H1 (cell line): ENCODE data around the gene TENT5A. TPM values are rescaled to one million over a fixed set of nuclear protein-coding genes. Genes with fewer than 3 reads are reported as not detected.

ENCODE experiments used
- CTCF ChIA-PET: fragments of 300-600 bp; sonication (Branson Sonifier 250); formaldehyde crosslinking; loops from one replicate; lab custom pipeline; 2021; ENCODE audit not compliant: partially characterized antibody; lab: Charles Lee
- POLR2A ChIA-PET: fragments of 300-600 bp; sonication (Branson Sonifier 250); formaldehyde crosslinking; loops from one replicate; lab custom pipeline; 2021; ENCODE audit warnings: inconsistent platforms; ENCODE audit not compliant: partially characterized antibody; lab: Charles Lee
- DNase-seq, 2 experiments: peaks; one replicate each; pipeline versions ENCODE4 v3.0.0 to v3.0.0-alpha.2; 2010 to 2022; ENCODE audit warnings: low spot score in 2 of 2, low read depth in 1 of 2, mixed read lengths in 1 of 2
- FAIRE-seq: peaks from 2 replicates; lab custom pipeline; 2011; peaks lifted over from hg19 to GRCh38; lab: Jason Lieb, UNC
- H2AFZ ChIP-seq: 2 replicates; pipeline ENCODE4 v1.8.1; 2012; ENCODE audit warnings: low read length, inconsistent platforms
- H2AK5ac ChIP-seq: 2 replicates; pipeline ENCODE4 v1.6.1; 2013; ENCODE audit warnings: low read depth, low read length
- H2BK120ac ChIP-seq: replicated peaks from 2 replicates; pipeline ENCODE3; 2013; ENCODE audit warnings: low read depth, low read length, inconsistent platforms
- H2BK12ac ChIP-seq: 2 replicates; pipeline ENCODE4 v1.6.1; 2013; ENCODE audit warnings: low read depth, low read length
- H2BK15ac ChIP-seq: 2 replicates; pipeline ENCODE4 v1.6.1; 2013; ENCODE audit warnings: low read length
- H2BK20ac ChIP-seq: 2 replicates; pipeline ENCODE4 v1.6.1; 2013; ENCODE audit warnings: low read length
- H2BK5ac ChIP-seq: 2 replicates; pipeline ENCODE4 v1.6.1; 2013; ENCODE audit warnings: low read depth, low read length
- H3K14ac ChIP-seq: 2 replicates; pipeline ENCODE4 v1.6.1; 2013; ENCODE audit warnings: inconsistent platforms; ENCODE audit not compliant: insufficient read length
- H3K18ac ChIP-seq: 2 replicates; pipeline ENCODE4 v1.6.1; 2013; ENCODE audit warnings: low read length; ENCODE audit errors: extremely low read depth
- H3K23ac ChIP-seq: 2 replicates; pipeline ENCODE4 v1.6.1; 2013; ENCODE audit warnings: inconsistent platforms; ENCODE audit not compliant: insufficient read length
- H3K23me2 ChIP-seq: 2 replicates; pipeline ENCODE4 v1.6.1; 2013; ENCODE audit warnings: low read depth, low read length
- H3K27ac ChIP-seq: 2 replicates; pipeline ENCODE4 v1.6.1; 2011; ENCODE audit warnings: low read depth, low read length, inconsistent platforms
- H3K27me3 ChIP-seq, 4 experiments: replicated peaks in 1 of 4; 1 replicate in 1 of 4; 2 replicates in 3 of 4; pipeline versions ENCODE4 v1.6.1 to v1.8.1; 2011 to 2013; ENCODE audit warnings: low read length in 3 of 4, mild to moderate bottlenecking in 3 of 4, inconsistent platforms in 2 of 4, mixed read lengths in 2 of 4, moderate library complexity in 1 of 4; ENCODE audit not compliant: control insufficient read depth in 3 of 4, insufficient read depth in 3 of 4; ENCODE audit errors: extremely low read depth in 1 of 4
- H3K36me3 ChIP-seq, 4 experiments: 2 replicates each; pipeline versions ENCODE4 v1.6.1 to v1.8.1; 2011 to 2013; ENCODE audit warnings: mild to moderate bottlenecking in 4 of 4, low read length in 3 of 4, moderate library complexity in 2 of 4, control low read depth in 1 of 4, inconsistent platforms in 1 of 4; ENCODE audit not compliant: insufficient read depth in 4 of 4, control insufficient read depth in 2 of 4
- H3K4ac ChIP-seq: replicated peaks from 2 replicates; pipeline ENCODE3; 2013; ENCODE audit warnings: low read length, low read depth, mixed read lengths, inconsistent platforms; ENCODE audit not compliant: insufficient read length
- H3K4me1 ChIP-seq, 4 experiments: replicated peaks in 1 of 4; 1 replicate in 1 of 4; 2 replicates in 3 of 4; pipeline versions ENCODE4 v1.6.1 to v1.8.1; 2011 to 2013; ENCODE audit warnings: low read length in 3 of 4, inconsistent platforms in 2 of 4, mixed read lengths in 1 of 4; ENCODE audit not compliant: insufficient read depth in 4 of 4, control insufficient read depth in 3 of 4
- H3K4me2 ChIP-seq, 2 experiments: 2 replicates each; pipeline versions ENCODE4 v1.6.1 to v1.8.1; 2011 to 2013; ENCODE audit warnings: low read depth in 2 of 2, low read length in 2 of 2, control low read depth in 1 of 2, inconsistent platforms in 1 of 2, mild to moderate bottlenecking in 1 of 2; ENCODE audit not compliant: insufficient read depth in 1 of 2
- H3K4me3 ChIP-seq, 4 experiments: fragments of 200-600, 300-600 bp in 1 of 4; sonication (generic), shearing (Covaris generic), sonication (Bioruptor Twin) in 1 of 4; 2 replicates each; pipeline versions ENCODE4 v1.5.1 to v1.8.1; 2011 to 2016; ENCODE audit warnings: low read length in 4 of 4, low read depth in 3 of 4, control low read depth in 2 of 4, inconsistent platforms in 2 of 4, mild to moderate bottlenecking in 2 of 4, mixed read lengths in 1 of 4, moderate library complexity in 1 of 4; ENCODE audit not compliant: insufficient read depth in 2 of 4; ENCODE audit errors: extremely low read depth in 1 of 4
- H3K56ac ChIP-seq: replicated peaks from 2 replicates; pipeline ENCODE3; 2013; ENCODE audit warnings: low read depth, mild to moderate bottlenecking, mixed read lengths, low read length, inconsistent platforms; ENCODE audit not compliant: insufficient read length
- H3K79me1 ChIP-seq: 2 replicates; pipeline ENCODE4 v1.6.1; 2013; ENCODE audit warnings: low read depth, low read length, control low read depth
- H3K79me2 ChIP-seq, 2 experiments: 2 replicates each; pipeline versions ENCODE4 v1.6.1 to v1.8.1; 2012 to 2013; ENCODE audit warnings: low read length in 2 of 2, mild to moderate bottlenecking in 2 of 2, inconsistent platforms in 1 of 2; ENCODE audit not compliant: insufficient read depth in 2 of 2, control insufficient read depth in 1 of 2
- H3K9ac ChIP-seq, 4 experiments: replicated peaks in 1 of 4; 1 replicate in 1 of 4; 2 replicates in 3 of 4; pipeline versions ENCODE4 v1.6.1 to v1.8.1; 2011 to 2013; ENCODE audit warnings: low read depth in 3 of 4, low read length in 3 of 4, control low read depth in 2 of 4, mild to moderate bottlenecking in 2 of 4, moderate library complexity in 2 of 4, inconsistent platforms in 1 of 4; ENCODE audit errors: extremely low read depth in 1 of 4
- H3K9me3 ChIP-seq, 2 experiments: 2 replicates each; pipeline versions ENCODE4 v1.6.1 to v1.8.1; 2012 to 2013; ENCODE audit warnings: mild to moderate bottlenecking in 2 of 2, moderate library complexity in 2 of 2, control low read depth in 1 of 2, inconsistent platforms in 1 of 2, low read depth in 1 of 2, low read length in 1 of 2, mixed read lengths in 1 of 2; ENCODE audit not compliant: insufficient read depth in 2 of 2
- H4K20me1 ChIP-seq, 2 experiments: replicated peaks in 1 of 2; 2 replicates each; pipeline versions ENCODE3 to v1.8.1; 2011 to 2013; ENCODE audit warnings: inconsistent platforms in 2 of 2, low read length in 2 of 2, mild to moderate bottlenecking in 1 of 2; ENCODE audit not compliant: insufficient read depth in 2 of 2, control insufficient read depth in 1 of 2
- H4K5ac ChIP-seq: 2 replicates; pipeline ENCODE4 v1.6.1; 2013; ENCODE audit warnings: low read length, low read depth, mixed read lengths, inconsistent platforms; ENCODE audit not compliant: insufficient read length
- H4K8ac ChIP-seq: 2 replicates; pipeline ENCODE4 v1.8.0; 2013; ENCODE audit warnings: mild to moderate bottlenecking, moderate library complexity, low read length, inconsistent platforms; ENCODE audit not compliant: insufficient read depth; ENCODE audit errors: extremely low read depth
- H4K91ac ChIP-seq: replicated peaks from 2 replicates; pipeline ENCODE3; 2013; ENCODE audit warnings: low read length, mixed read lengths, inconsistent platforms; ENCODE audit not compliant: insufficient read length
- MAFK ChIP-seq: IDR thresholded peaks from 2 replicates; pipeline ENCODE4 v1.6.1; 2012; ENCODE audit warnings: low read depth, mild to moderate bottlenecking, improper control_type of control experiment, low read length
- RBBP5 ChIP-seq: IDR thresholded peaks from 2 replicates; pipeline ENCODE4 v1.7.1; 2012; ENCODE audit warnings: low read depth, mild to moderate bottlenecking, inconsistent platforms, low read length, moderate library complexity, borderline replicate concordance
- RXRA ChIP-seq: IDR thresholded peaks from 2 replicates; pipeline ENCODE4 v1.6.1; 2011; ENCODE audit warnings: low read depth, mild to moderate bottlenecking, low read length, moderate library complexity; ENCODE audit not compliant: insufficient read depth
- SRF ChIP-seq: IDR thresholded peaks from 2 replicates; pipeline ENCODE4 v1.6.1; 2011; ENCODE audit warnings: mild to moderate bottlenecking, low read depth, low read length, moderate library complexity
- WGBS, 2 experiments: shearing (Covaris generic) in 1 of 2; methylation state at CpG; one replicate each; pipeline versions ENCODE4 v1.1.6 to v1.1.7; 2013 to 2015; ENCODE audit warnings: low lambda C conversion rate in 2 of 2, mixed read lengths in 2 of 2, inconsistent platforms in 1 of 2, low coverage in 1 of 2, missing lambda C conversion rate in 1 of 2; ENCODE audit not compliant: insufficient replicate concordance in 2 of 2, insufficient coverage in 1 of 2, insufficient read length in 1 of 2; ENCODE audit errors: extremely low coverage in 1 of 2, missing lambda C conversion rate in 1 of 2; 5-methylcytosine and 5-hydroxymethylcytosine counted together
- polyA plus RNA-seq, 7 experiments: library from polyadenylated mRNA; depleted of rRNA in 3 of 7; stranded (reverse) in 5 of 7; unstranded in 2 of 7; fragments of >200 nt in 5 of 7; fragments of 200-250 nt in 2 of 7; gene quantifications; 1 replicate in 5 of 7; 2 replicates in 1 of 7; 4 replicates in 1 of 7; pipeline versions ENCODE4 v1.2.1 to v1.2.3, GENCODE V29; 2011 to 2013; ENCODE audit warnings: missing spikeins in 2 of 7, mixed read lengths in 2 of 7
- total RNA-seq: library from RNA; stranded (reverse); fragmentation: NEBNext Ultra II Directional; extraction: Animal tissue kit (Norgen Biotek cat#: 25700); gene quantifications from 2 replicates; pipeline ENCODE4 v1.2.1, GENCODE V29; 2021

Gene TENT5A
- total and polyA plus RNA-seq, 2 of the 8 experiments (the other 6 are each of a cell fraction or from before 2014, with no cell fraction given): 0.91 to 2.9 TPM

GRCh38 chr6:81786150-81786549, 33.7 kb upstream of the TENT5A start:
- H3K27ac ChIP-seq: no peak overlapping the region

More at GRCh38 chr6:81786150-81786549, 33.7 kb upstream of the TENT5A start:
- Histone ChIP-seq H3K18ac (no peak overlapping the region), H4K20me1 (no peaks in the 10 kb centered on the region), H2AFZ (0 out of 2 replicates have a peak overlapping the region, but pooled peaks have one; percentile 6), H4K91ac (no peak overlapping the region), H3K14ac (no peak overlapping the region), H3K4ac (no peak overlapping the region), H2BK12ac (no peak overlapping the region), H3K23ac (no peak overlapping the region), H4K8ac (no peak overlapping the region), H4K5ac (no peak overlapping the region), H3K27me3 (no peaks in the 10 kb centered on the region), H2BK20ac (no peak overlapping the region), H3K4me3 (no peak overlapping the region), H3K9ac (no peak overlapping the region), H3K56ac (no peak overlapping the region), H2AK5ac (no peak overlapping the region), H3K23me2 (no peaks in the 10 kb centered on the region), H3K9me3 (no peaks in the 10 kb centered on the region), H3K4me2 (no peak overlapping the region), H2BK5ac (no peak overlapping the region), H3K79me1 (no peaks in the 10 kb centered on the region), H3K36me3 (no peaks in the 10 kb centered on the region), H2BK15ac (no peak overlapping the region), H3K79me2 (no peaks in the 10 kb centered on the region), H2BK120ac (no peak overlapping the region), H3K4me1 (peaks cover 2 to 11% (median 8%) of the 10 kb centered on the region in 4 experiments; a peak in 5 of 7 replicates)
- ChIA-PET CTCF (interaction anchor here (0.9 to 1.0 kb wide), 2 partner anchors 30 to 33 kb away, joined by 3 read pairs; no protein-coding TSS in a partner anchor), POLR2A (no interaction called here)
- 95% methylated on average over 1 of the region's 1 CpG; no CpG with 5 or more reads in 1 of the 2 experiments for WGBS, 2 experiments
- FAIRE-seq (no peak), DNase-seq (no peak)
- TF ChIP-seq SRF: no peak
- no peak for TF ChIP-seq MAFK
- TF ChIP-seq RXRA: no peak
- no peak for TF ChIP-seq RBBP5
